GM11168 (cell line): ENCODE results near the gene GJC2.
"Not testable (repeated sequence)": the region's sequence is repeated elsewhere in the genome, so short reads cannot be mapped to it uniquely, and the experiment has no call there.

Experiments used
- in situ Hi-C: fragments of 300-500 bp; cut with MboI; formaldehyde crosslinking; loops from one replicate; pipeline ENCODE4 v1.12.0; 2022; ENCODE audit warnings: low sequenced_read_pairs; ENCODE audit not compliant: unreplicated experiment

GJC2 gene

GRCh38 chr1:228149406-228150119 is at the start of gene GJC2:
Gene GJC2 (plus strand): TSS chr1:228149930. CDS start chr1:228157759, 7,829 bp downstream.
- in situ Hi-C loops, result no loop called here

GRCh38 chr1:228100822-228101613 is 48.7 kb upstream of the GJC2 start:
- in situ Hi-C loops, result no loop called here

- in situ Hi-C loops, result no loop called here
These were observed 48.1 kb upstream of the GJC2 start for GRCh38 chr1:228101614-228101993.

- in situ Hi-C loops, result no loop called here
These were observed 47.5 kb upstream of the GJC2 start for GRCh38 chr1:228101994-228102790.

GRCh38 chr1:228102791-228103620 is 46.7 kb upstream of the GJC2 start, which contains the start of gene C1orf35:
Gene C1orf35 (minus strand): TSS chr1:228103325. CDS start chr1:228103227, 98 bp downstream.
- in situ Hi-C loops, result no loop called here

GRCh38 chr1:228104526-228105269 is 45.0 kb upstream of the GJC2 start:
- in situ Hi-C loops, result no loop called here

GRCh38 chr1:228105270-228105995 is 44.3 kb upstream of the GJC2 start:
- in situ Hi-C loops, result no loop called here

GRCh38 chr1:228105996-228106799 is 43.5 kb upstream of the GJC2 start:
- in situ Hi-C loops, result no loop called here

- in situ Hi-C loops, result no loop called here
These were observed 43.0 kb upstream of the GJC2 start for GRCh38 chr1:228106800-228107054.

GRCh38 chr1:228107636-228108035 is 42.1 kb upstream of the GJC2 start:
- in situ Hi-C loops, result no loop called here

- in situ Hi-C loops, result no loop called here
These were observed 41.6 kb upstream of the GJC2 start for GRCh38 chr1:228108055-228108690.

- in situ Hi-C loops, result no loop called here
These were observed 41.0 kb upstream of the GJC2 start for GRCh38 chr1:228108742-228109072.

GRCh38 chr1:228109073-228109961 is 40.4 kb upstream of the GJC2 start, which contains the start of gene MRPL55:
Gene MRPL55 (minus strand): TSS chr1:228109299. CDS start chr1:228108260, 1,039 bp downstream.
- in situ Hi-C loops, result no loop called here

- in situ Hi-C loops, result no loop called here
These were observed 39.7 kb upstream of the GJC2 start for GRCh38 chr1:228109962-228110488.

- in situ Hi-C loops, result no loop called here
These were observed 39.2 kb upstream of the GJC2 start for GRCh38 chr1:228110556-228110955.

GRCh38 chr1:228111315-228111714 is 38.4 kb upstream of the GJC2 start:
- in situ Hi-C loops, result not testable (repeated sequence)
